NK-92 treated with Interleukin-12 subunit alpha and Interleukin-12 subunit beta, amount 100 ng/mL, for 24 hours (cell line): ENCODE measurements around the gene ATG7.

Experiments
- DNase-seq: peaks from one replicate; lab custom pipeline; 2025; lab: John Stamatoyannopoulos, UW

The ATG7 gene

DNA sequence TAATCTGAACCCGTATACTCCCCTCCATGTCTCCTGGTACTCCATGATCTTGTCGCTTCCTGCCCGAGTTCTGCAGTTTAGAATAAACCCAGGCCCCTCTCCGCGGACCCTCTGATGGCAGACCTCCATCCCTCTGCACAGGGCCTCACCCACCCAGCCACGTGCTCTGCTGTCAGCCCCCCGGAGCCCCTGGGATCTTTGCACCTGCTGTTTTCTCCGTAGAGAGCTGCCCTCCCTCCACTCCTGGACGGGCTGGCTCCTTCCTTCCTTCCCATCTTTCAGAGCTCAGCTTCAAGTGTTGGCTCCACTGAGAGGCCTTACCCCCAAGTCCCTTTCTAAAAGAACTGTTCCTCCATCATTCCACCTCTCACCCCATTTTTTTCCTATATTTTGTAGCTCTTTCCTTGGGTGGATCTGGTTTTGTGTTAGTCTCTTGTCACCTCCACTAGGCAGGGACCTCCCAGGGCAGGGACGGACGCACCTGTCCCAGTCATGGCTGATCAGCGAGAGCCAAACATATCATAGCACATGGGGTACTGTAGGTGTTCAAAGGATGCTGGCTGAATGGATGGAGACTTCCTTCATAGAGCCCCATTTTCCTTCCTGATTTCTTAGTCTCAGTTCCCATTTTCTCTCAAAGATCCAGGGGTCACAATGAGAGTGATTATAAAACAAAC is 264.9 kb downstream of the ATG7 start:
- DNase-seq = no peak

DNA sequence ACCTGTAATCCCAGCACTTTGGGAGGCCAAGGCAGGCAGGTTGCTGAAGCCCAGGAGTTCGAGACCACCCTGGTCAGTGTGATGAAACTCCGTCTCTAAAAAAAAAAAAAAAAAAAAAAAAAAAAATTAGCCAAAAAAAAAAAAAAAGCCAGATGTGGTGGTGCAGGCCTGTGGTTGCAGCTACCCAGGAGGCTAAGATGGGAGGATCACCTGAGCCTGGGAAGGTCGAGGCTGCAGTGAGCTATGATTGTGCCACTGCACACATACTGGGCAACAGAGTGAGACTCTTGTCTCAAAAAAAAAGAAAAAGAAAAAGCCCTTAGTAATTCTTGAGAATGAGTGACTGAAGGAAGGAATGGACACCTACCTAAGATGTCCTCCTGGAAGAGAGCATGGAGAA is 266.4 kb downstream of the ATG7 start:
- DNase-seq = no peak

DNA sequence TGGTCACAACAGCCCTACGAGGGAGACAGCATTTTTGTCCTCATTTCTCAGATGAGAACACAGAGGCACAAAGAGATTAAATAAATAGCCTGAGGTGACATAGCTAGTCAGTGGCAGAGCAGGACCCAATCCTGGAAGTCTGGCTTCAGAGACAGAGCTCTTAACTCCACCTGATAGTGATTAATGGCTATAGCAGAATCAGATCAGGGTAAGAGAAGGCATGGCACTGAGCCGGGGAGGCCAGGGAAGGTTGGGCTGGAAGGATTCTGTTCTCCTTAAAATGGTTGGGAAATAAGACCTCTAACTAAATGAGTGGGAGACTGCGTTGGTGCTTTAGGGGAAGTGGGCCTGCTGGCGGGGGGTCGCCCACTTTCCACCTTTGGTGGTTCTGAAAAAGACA is 267.0 kb downstream of the ATG7 start:
- DNase-seq = no peak

DNA sequence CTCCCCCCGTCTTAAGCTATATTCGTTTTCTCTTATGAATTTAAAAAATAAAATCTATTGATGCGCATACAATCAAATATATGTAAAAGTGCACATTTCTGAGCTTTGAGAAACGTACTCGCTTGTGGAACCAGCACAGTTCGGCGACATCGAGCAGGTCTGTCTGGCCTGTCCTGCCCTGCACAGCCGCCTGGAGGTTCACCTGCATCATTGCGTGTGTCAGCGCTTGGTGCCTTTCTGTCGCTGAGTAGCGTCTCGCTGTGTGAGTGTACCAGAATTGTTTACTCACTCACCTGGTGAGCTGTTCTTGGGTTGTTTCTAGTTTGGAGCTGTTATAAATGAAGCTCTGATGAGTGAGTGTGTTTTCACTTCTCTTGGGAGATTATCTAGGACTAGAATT is 267.5 kb downstream of the ATG7 start:
- DNase-seq = no peak

DNA sequence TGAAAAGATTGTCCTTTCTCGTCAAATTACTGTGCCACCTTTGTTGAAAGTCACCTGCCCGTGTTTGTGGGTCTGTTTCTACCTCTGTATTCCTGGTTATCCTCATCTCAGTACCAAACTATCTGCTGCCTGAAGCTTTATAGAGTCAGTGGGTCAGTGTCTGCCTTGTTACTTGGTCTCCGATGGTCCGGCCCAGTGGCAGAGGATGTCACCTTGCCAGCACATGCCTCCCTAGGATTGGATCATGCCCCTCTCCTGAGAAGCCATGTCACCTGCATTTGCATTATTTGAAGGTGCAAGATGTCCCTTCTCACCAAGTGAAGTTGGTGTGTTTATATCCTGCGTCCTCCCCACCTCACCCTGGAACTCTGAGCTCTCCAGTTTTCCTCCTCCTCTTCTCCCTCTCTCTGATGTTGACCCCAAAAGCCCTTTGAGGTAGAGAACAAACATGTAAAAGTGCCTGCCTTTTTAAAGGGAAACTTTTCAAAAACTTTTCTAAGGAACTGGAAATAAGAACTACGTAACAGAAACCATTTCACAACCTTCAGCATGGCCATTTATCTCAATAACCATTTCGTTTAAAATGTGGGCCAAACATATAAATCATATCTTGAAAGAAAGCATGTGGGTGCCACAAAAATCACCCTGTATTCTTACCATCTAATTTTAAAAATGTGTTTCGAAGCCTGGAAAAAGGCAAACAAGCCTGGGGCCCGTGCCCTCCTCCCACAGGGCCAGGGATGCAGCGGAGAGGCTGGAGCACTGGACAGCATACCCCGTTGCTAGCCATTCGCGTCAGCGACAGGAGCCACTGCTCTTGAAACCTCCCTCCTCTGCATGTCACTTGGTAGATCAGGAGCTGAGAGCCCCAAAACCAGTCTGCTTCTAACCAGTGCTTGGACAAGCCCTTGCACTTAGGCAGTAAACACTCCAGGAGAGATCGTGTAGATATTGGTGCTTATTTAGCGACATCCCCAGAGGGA is 269.4 kb downstream of the ATG7 start:
- DNase-seq = no peak

DNA sequence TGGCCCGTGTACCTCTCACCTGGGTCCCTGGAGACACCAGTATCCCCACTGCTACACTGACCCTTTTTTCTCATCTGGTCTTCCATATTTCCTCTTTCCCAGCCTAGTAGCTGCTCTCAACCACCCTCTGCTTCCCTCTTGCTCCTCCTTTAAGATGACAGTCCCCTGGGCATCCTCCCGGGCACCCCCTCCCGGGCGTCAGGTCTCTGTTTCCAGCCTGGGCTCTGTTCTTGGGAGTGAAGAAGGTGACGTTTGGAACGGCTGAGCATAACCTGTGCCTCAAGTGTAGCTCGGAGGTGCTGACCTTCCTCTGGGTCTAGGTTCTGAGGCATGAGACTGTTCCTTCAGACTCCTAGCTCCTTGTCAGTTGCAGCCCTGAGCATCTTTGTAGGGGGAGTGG is 270.4 kb downstream of the ATG7 start:
- no peak for DNase-seq

DNA sequence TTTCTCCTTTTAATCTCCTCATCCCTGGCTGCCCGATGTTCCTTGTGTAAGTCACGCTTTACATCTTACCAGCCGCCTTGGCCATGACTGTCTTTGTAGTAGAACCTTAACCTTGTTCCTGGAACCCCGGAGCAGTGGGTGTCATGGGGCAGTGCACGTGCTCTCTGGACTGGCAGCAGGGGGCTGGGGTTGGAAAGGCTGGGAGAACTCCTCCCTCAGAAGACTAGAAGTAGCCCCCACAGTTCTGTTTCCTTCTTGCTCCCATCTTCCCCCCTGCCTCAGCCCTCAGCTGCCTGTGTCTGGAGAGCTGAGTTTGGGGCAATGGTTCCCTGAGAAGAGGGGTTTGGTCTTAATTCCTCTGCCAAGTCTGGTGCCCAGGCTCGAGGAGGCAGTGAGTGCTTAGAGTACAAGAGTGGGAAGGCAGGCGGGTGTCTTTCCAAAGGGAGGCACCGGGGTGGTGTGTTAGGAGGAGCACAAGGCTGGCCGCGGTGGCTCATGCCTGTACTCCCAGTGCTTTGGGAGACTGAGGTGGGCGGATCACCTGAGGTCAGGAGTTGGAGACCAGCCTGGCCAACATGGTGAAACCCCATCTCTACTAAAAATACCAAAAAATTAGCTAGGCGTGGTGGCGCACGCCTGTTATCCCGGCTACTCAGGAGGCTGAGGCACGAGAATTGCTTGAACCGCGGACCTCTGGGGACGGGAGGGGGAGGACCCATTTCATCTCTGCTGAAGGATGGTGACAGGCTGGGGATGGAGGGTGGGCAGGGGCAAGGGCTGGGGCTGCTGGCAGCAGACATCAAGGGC is 271.1 kb downstream of the ATG7 start:
- DNase-seq = no peak

DNA sequence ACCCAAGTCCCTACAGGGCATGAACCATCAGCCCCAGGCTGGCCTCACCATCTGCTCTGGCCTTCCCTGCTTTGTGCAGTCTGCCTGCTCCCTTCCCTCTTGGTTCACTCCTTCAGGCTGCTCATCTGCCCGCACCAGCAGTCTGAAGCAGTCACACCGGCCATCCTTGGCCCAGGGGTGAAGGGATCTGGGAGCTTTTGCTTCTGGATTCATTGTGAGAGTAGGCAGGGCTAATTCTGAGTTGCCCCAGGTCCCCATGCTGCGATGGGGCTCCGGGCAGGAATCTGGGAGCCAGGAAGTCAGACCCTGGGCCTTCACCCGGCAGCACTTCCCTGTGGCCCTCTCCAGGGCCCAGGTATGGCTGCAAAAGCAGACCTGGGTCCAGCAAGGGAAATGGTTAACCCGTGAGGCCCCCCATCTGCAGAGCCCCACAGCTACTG is 271.8 kb downstream of the ATG7 start:
- DNase-seq = no peak

DNA sequence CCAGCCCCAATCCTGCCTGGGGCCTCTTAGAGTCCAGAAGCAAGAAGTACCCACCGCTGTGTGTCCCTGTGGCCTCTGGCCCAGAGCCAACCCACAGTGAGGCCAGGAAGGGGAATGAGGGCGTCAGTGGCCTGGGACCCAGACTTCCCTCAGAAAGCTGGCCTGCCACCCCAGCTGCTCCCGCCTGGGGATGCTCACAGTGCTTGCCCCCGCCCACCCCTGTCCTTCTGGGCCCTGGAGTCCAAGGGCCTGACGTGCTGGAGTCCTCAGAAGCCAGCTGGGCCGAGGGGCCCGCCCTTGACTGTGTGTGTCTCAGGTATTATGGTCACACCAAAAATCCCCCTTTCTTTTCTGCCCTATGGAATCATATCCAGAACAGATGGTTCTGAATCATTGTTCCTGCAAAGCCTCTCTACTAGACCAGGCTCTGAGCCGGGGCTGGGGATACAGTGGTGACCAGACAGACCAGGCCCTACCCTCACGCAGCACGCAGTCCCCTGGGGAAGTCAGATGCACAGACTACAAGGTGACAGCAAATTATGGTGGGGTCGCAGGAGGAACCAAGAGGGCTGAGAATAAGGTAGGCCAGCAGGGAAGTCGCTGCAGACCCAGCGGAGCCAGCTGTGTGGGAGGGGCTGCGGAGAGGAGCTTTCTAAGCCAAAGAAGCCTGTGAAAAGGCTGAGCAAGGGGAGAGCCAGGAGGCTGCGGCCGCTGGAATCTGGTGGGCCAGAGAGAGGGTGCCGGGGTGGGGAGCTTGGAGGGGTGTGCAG is 272.4 kb downstream of the ATG7 start:
- DNase-seq = no peak

DNA sequence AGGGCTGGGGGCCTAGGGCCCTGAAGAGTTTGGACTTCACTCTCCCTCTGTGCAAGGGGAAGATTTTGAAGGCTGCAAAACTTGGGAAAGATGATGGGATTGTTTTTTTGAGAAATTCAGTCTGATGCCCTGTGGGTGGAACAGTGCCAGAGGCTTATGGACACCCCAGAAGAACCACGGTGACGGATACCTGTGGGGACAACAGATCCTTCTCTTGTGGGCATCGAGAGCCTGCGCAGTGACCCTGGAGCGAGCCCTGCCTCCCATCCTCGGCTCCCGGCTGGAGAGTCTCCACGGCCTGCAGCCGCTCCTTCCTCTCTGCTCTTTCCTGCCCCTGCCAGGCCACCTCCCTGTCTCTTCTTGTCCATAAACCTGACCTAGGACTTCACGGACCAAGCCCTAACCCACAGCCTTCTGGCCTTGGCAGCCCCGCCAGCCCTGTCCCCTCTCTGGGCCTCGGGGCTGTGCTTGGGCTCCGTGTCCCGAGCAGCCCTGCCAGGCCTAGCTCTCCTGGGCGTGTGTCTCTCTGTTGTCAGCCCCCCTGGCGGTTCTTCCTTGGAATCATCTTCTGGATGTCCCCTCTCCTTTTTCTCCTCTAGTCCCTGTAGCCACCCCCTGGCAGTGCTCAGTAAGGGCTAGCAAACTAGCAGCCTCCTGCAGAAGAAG is 273.1 kb downstream of the ATG7 start:
- no peak for DNase-seq

DNA sequence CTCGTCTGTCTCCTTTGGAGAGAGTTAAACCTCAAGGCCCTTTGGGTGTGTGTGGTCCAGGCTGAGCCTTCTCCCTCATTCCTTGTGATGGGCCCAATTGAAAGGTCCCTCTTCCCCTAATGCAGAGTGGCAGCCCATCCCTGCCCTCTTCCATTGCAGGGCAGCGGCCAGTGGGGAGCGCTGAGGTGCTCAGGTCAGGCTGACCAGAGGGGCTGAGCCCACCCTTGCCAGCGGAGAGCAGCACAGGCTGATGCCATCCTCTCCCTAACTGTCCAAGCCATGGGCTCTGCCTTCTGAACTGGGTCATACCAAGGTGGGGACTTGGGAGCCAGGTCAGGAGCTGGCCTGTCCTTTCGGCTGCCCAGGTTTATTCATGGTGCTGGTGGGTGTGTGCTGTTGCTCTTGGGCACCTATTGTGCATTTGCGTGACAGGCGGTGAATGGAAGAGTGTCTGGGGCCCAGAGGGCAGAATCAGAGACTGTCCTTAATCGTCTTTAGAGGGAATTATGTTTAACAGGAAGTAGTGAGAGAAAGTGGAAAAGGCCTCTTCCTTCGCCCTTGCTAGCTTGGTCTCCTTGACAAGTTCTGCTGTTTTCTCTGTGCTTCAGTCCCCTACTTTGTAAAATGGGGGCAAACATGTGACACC is 274.6 kb downstream of the ATG7 start:
- DNase-seq = no peak

DNA sequence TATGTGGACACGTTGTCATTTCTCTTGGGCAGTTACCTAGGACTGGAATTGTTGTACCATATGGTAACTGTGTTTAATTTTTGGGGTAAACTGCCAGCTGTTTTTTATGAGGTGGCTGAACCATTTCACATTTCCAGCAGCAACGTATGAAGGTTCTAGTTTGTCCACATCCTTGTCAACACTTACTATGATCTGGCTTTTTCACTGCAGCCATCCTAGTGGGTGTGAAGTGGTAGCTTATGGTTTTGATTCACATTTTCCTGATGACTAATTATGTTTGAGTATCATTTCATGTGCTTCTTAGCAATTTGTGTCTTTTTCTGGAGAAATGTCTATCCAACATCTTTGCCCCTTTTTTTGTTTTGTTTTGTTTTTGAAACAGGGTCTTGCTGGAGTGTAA is 275.3 kb downstream of the ATG7 start:
- no peak for DNase-seq

DNA sequence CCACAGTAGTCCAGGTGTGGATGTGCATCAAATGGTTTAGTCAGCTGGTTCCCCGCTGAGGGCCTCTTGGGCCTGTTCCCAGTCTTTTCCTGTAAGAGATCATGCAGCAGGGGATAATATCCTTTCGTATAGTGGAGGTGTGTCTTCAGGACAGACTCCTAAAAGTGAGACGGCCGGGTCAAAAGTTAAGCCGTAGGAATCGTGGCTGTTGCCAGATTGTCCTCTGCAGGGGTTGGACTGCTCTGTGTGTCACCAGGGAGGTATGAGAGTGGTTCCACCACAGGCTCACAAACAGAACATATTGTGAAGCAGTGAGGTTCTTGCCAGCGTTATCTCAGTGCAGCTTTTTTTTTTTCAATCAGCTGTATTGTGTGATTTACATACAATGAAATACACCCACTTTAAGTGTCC is 276.5 kb downstream of the ATG7 start:
- no peak for DNase-seq

DNA sequence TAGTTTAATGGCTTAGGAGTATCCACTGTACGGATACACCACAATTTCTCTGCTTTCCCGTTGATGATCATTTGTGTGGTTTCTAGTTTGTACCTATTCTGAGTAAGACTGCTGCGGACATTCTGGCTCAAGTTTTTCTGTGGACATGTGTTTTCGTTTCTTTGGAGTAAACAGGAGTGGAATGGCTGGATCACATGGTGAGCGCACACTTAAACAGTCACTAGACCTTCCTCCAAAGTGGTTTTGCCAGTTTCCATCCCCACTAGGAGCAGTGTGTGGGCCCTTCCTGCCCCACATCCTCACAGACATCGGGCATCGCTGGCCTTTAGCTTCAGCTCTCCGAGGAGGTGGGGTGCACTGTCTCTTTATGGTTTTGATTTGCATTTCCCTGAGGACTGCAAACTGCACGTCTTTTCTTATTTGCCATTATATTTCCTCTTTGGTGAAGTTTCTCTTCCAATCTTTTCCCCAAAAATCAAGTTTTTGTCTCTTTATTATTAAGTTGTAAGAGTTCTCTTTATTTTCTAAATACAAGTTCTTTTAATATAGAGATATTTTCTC is 277.5 kb downstream of the ATG7 start:
- no peak for DNase-seq

DNA sequence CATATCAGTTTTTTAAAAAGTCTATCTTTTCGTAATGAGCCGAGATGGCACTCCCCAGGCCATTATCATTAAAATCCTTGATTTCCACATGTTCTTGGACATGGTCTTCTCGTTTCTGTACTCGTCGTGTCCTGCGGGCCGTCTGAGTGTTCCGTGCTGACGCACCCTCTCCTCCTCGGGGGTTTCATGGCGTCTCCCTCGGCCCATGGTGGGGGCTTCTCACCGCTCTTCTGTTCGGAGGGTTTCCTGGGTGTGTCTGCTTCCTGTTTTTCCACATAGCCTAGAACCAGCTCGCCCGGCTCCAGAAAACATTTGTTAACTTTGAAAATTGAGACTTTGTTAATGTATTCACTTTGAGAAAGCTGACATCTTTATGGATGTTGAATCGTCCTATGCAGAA is 278.8 kb downstream of the ATG7 start:
- DNase-seq = no peak

DNA sequence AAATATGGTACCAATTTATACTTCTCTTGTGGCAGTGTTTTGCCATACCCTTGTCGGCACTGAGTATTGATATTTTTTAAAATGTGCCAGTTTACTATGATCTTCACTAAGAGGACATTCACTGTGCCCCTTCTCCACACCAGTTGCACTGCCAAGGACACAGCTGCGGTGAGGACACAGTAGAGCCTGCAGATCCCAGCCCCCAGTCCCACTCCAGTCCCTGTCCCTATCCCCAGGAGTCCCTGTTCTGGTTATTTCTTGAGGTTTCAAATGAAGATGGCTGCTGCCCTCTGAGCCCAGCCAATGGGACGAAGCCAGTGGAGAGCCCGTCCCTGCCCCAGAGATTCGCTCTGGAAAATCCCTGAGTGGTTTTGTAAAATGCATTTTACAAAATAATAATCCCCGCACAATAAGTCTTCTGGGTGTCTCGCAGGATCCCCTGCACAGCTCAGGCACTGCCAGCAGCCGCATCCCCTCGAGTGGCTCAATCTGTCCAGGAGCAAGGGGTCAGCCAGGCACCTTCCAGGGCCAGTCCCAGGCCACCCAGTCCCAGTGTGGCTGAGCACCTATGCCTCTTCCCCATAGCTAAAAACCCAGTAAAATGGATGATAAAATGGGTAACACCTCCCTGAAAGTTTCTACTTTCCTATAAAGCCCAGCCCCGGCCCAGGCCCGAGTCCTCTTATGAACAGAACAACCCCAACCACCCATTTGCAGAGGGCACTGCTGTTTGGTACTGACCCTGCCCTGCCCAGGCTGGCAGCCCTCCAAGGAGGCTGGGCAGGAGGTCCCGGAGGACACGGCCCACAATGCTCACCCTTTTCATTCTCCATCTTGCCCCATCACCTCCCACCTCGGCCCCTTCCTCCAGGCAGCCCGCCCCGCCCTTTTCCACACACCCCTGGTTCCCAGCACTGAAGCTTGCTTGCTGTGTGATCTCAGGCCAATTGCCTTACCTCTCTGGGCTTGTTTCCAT is 280.4 kb downstream of the ATG7 start:
- DNase-seq = no peak

DNA sequence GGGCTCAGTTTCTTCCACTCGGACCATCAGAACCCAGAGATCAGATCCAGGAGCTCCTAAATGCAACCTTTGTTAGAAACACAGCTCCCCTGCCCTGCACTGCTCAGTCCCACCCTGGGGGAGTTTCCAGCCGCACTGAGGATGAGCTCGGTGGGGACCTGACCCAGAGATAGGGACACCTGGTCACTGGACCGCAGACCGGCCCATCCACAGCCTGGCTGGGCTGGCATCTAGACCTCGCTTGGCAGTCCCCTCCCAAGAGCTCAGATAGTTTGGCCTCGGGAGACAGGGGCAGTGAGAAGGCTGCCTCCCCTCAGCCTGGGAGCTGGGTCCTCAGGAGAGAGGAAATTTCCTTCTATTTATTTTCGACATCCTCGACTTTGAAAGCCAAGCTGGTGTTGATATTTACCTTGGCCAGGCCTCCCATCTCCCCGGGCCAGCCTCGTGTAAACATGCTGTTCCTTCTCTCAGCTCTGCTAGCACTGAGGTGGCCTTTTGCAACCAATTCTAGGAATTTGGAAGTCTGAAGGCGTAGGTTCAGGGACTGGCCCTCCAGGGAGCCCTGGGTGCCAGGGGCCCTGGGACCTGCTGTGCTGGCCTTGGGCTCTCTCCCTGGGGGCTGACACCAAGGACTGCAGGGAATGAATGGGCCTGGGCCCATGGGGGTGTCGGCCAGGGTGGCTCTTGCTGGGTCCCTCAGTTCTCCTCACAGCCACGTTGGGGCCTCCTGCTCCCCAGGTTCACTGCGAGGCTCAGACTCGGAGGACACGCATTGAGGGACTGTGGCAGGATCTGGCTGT is 281.4 kb downstream of the ATG7 start:
- DNase-seq = no peak

DNA sequence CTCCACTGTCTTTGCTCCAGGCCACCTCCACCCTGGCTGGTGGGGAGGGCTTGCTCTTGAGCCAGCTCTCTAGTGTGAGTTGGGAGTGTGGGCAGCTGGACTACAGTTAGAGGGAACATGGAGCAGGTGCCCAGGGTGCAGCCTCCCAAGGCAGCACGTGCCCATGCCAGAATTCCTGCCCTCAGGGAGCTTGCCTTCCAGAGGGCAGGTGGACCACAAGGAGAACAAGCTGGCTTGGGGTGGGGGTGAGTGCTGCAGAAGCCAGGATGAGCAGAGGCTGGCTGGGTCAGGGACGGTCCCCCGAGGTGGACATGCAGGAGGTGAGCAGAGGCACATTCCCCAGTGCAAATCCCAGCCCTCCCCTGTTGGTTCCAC is 282.0 kb downstream of the ATG7 start:
- no peak for DNase-seq
